Stimulated activated naive CD8-positive, alpha-beta T cell treated with anti-CD3 and anti-CD28 coated beads, Interleukin-15, amount 100 ng/mL, for 72 hours (primary cell): Measurements from ENCODE around the gene PDPN.

Source experiments
- ATAC-seq: fragments of 150-1000 bp; cut with Tn5 transposase; 2 replicates; pipeline ENCODE4 v1.10.0; 2021; ENCODE audit warnings: mild to moderate bottlenecking, moderate library complexity
- DNase-seq, 2 donors: peaks; one replicate each; pipeline ENCODE4 v3.0.0; 2021 to 2022
- H3K27ac Mint-ChIP-seq, 2 donors: one replicate each; pipeline ENCODE4 v1.8.0; 2022; ENCODE audit warnings: mild to moderate bottlenecking in 2 of 2, mixed read lengths in 2 of 2, moderate library complexity in 2 of 2
- H3K27me3 Mint-ChIP-seq: one replicate; pipeline ENCODE4 v1.8.0; 2022; ENCODE audit warnings: mixed read lengths
- H3K4me1 Mint-ChIP-seq: one replicate; pipeline ENCODE4 v1.8.0; 2022; ENCODE audit warnings: mild to moderate bottlenecking, mixed read lengths
- H3K4me3 Mint-ChIP-seq, 2 donors: one replicate each; pipeline ENCODE4 v1.8.0; 2022; ENCODE audit warnings: mild to moderate bottlenecking in 2 of 2, mixed read lengths in 2 of 2, moderate library complexity in 1 of 2
- H3K9me3 Mint-ChIP-seq, 2 donors: one replicate each; pipeline ENCODE4 v1.8.0; 2022; ENCODE audit warnings: mixed read lengths in 2 of 2

PDPN gene

GRCh38 chr1:13588946-13589796 is 5.5 kb downstream of the PDPN start:
- H3K4me1 Mint-ChIP-seq = no peaks in the 10 kb centered on the region
- DNase-seq = no peak
- H3K27me3 Mint-ChIP-seq = peaks cover 72% of the 10 kb centered on the region
- H3K4me3 Mint-ChIP-seq = no peak overlapping the region
- H3K9me3 Mint-ChIP-seq = peaks cover 0 to 8% of the 10 kb centered on the region in 2 donors
- no peak for ATAC-seq
- H3K27ac Mint-ChIP-seq = no peak overlapping the region

GRCh38 chr1:13590486-13590885 is 6.9 kb downstream of the PDPN start:
- Mint-ChIP-seq H3K9me3 (peaks cover 0 to 8% of the 10 kb centered on the region in 2 donors), H3K4me1 (no peaks in the 10 kb centered on the region), H3K27me3 (peaks cover 62% of the 10 kb centered on the region), H3K4me3 (no peak overlapping the region), H3K27ac (no peak overlapping the region)
- ATAC-seq = no peak
- DNase-seq = no peak

- no peaks in the 10 kb centered on the region for H3K4me1 Mint-ChIP-seq
- H3K27me3 Mint-ChIP-seq = peaks cover 49% of the 10 kb centered on the region
- no peak for ATAC-seq
- no peak overlapping the region for H3K4me3 Mint-ChIP-seq
- peaks cover 0 to 8% of the 10 kb centered on the region in 2 donors for H3K9me3 Mint-ChIP-seq
- no peak overlapping the region for H3K27ac Mint-ChIP-seq
- no peak for DNase-seq
Measured at GRCh38 chr1:13593511-13594131, 10.0 kb downstream of the PDPN start.

GRCh38 chr1:13595411-13595810 is 11.8 kb downstream of the PDPN start:
- no peak overlapping the region for H3K27ac Mint-ChIP-seq
- H3K9me3 Mint-ChIP-seq = peaks cover 0 to 3% of the 10 kb centered on the region in 2 donors
- no peak overlapping the region for H3K4me3 Mint-ChIP-seq
- H3K27me3 Mint-ChIP-seq = peaks cover 50% of the 10 kb centered on the region
- ATAC-seq (no peak), DNase-seq (no peak)
- no peaks in the 10 kb centered on the region for H3K4me1 Mint-ChIP-seq

GRCh38 chr1:13597166-13597565 is 13.5 kb downstream of the PDPN start:
- no peak for ATAC-seq
- H3K27ac Mint-ChIP-seq = no peak overlapping the region
- no peak for DNase-seq
- no peaks in the 10 kb centered on the region for H3K4me1 Mint-ChIP-seq
- no peak overlapping the region for H3K4me3 Mint-ChIP-seq
- H3K9me3 Mint-ChIP-seq = no peaks in the 10 kb centered on the region
- H3K27me3 Mint-ChIP-seq = peaks cover 34% of the 10 kb centered on the region

- Mint-ChIP-seq H3K4me1 (no peaks in the 10 kb centered on the region), H3K9me3 (no peaks in the 10 kb centered on the region), H3K27ac (no peak overlapping the region), H3K27me3 (peaks cover 23% of the 10 kb centered on the region), H3K4me3 (no peak overlapping the region)
- ATAC-seq = no peak
- DNase-seq = no peak
Measured at GRCh38 chr1:13600762-13601453, 17.3 kb downstream of the PDPN start.

- no peak overlapping the region for H3K4me3 Mint-ChIP-seq
- ATAC-seq (no peak), DNase-seq (no peak)
- H3K27ac Mint-ChIP-seq = no peak overlapping the region
- no peaks in the 10 kb centered on the region for H3K4me1 Mint-ChIP-seq
- H3K27me3 Mint-ChIP-seq = peaks cover 26% of the 10 kb centered on the region
- H3K9me3 Mint-ChIP-seq = no peaks in the 10 kb centered on the region
Measured at GRCh38 chr1:13604176-13604575, 20.5 kb downstream of the PDPN start.

- H3K4me3 Mint-ChIP-seq = no peak overlapping the region
- H3K9me3 Mint-ChIP-seq = no peaks in the 10 kb centered on the region
- ATAC-seq (no peak), DNase-seq (no peak)
- no peaks in the 10 kb centered on the region for H3K4me1 Mint-ChIP-seq
- H3K27ac Mint-ChIP-seq = no peak overlapping the region
- H3K27me3 Mint-ChIP-seq = peaks cover 28% of the 10 kb centered on the region
Measured at GRCh38 chr1:13604721-13605120, 21.1 kb downstream of the PDPN start.

- DNase-seq (no peak), ATAC-seq (no peak)
- H3K9me3 Mint-ChIP-seq = no peaks in the 10 kb centered on the region
- no peak overlapping the region for H3K27ac Mint-ChIP-seq
- no peak overlapping the region for H3K4me3 Mint-ChIP-seq
- H3K27me3 Mint-ChIP-seq = peaks cover 26% of the 10 kb centered on the region
- H3K4me1 Mint-ChIP-seq = no peaks in the 10 kb centered on the region
Measured at GRCh38 chr1:13605159-13605558, 21.5 kb downstream of the PDPN start.

- no peak for ATAC-seq
- H3K27me3 Mint-ChIP-seq = peaks cover 36% of the 10 kb centered on the region
- no peaks in the 10 kb centered on the region for H3K9me3 Mint-ChIP-seq
- no peak overlapping the region for H3K4me3 Mint-ChIP-seq
- no peak for DNase-seq
- no peak overlapping the region for H3K27ac Mint-ChIP-seq
- no peaks in the 10 kb centered on the region for H3K4me1 Mint-ChIP-seq
Measured at GRCh38 chr1:13607002-13607401, 23.4 kb downstream of the PDPN start.

GRCh38 chr1:13616234-13616633 is 32.6 kb downstream of the PDPN start:
- Mint-ChIP-seq H3K4me3 (no peak overlapping the region), H3K4me1 (no peaks in the 10 kb centered on the region), H3K9me3 (no peaks in the 10 kb centered on the region), H3K27ac (no peak overlapping the region), H3K27me3 (peaks cover 26% of the 10 kb centered on the region)
- DNase-seq = no peak
- ATAC-seq = no peak

GRCh38 chr1:13617108-13617507 is 33.5 kb downstream of the PDPN start:
- H3K4me1 Mint-ChIP-seq = no peaks in the 10 kb centered on the region

GRCh38 chr1:13617773-13618172 is 34.1 kb downstream of the PDPN start:
- Mint-ChIP-seq H3K27ac (no peak overlapping the region), H3K27me3 (peaks cover 13% of the 10 kb centered on the region), H3K9me3 (no peaks in the 10 kb centered on the region), H3K4me3 (no peak overlapping the region), H3K4me1 (no peaks in the 10 kb centered on the region)
- DNase-seq (no peak), ATAC-seq (no peak)

More at GRCh38 chr1:13617108-13617507, 33.5 kb downstream of the PDPN start:
- DNase-seq (no peak), ATAC-seq (no peak)
- Mint-ChIP-seq H3K27me3 (peaks cover 19% of the 10 kb centered on the region), H3K27ac (no peak overlapping the region), H3K9me3 (no peaks in the 10 kb centered on the region), H3K4me3 (no peak overlapping the region)

GRCh38 chr1:13618483-13618882 is 34.9 kb downstream of the PDPN start:
- Mint-ChIP-seq H3K4me1 (no peaks in the 10 kb centered on the region), H3K4me3 (no peak overlapping the region), H3K27ac (no peak overlapping the region), H3K9me3 (no peaks in the 10 kb centered on the region), H3K27me3 (peaks cover 13% of the 10 kb centered on the region)
- no peak for ATAC-seq
- DNase-seq = no peak

- peaks cover 13% of the 10 kb centered on the region for H3K27me3 Mint-ChIP-seq
- no peaks in the 10 kb centered on the region for H3K4me1 Mint-ChIP-seq
- ATAC-seq (no peak), DNase-seq (no peak)
- H3K4me3 Mint-ChIP-seq = no peak overlapping the region
- H3K27ac Mint-ChIP-seq = no peak overlapping the region
- H3K9me3 Mint-ChIP-seq = no peaks in the 10 kb centered on the region
Measured at GRCh38 chr1:13619909-13620308, 36.3 kb downstream of the PDPN start.

GRCh38 chr1:13620825-13621224 is 37.2 kb downstream of the PDPN start:
- ATAC-seq (no peak), DNase-seq (no peak)
- no peak overlapping the region for H3K27ac Mint-ChIP-seq
- no peaks in the 10 kb centered on the region for H3K4me1 Mint-ChIP-seq
- H3K9me3 Mint-ChIP-seq = no peaks in the 10 kb centered on the region
- H3K27me3 Mint-ChIP-seq = peaks cover 13% of the 10 kb centered on the region
- H3K4me3 Mint-ChIP-seq = no peak overlapping the region
